Activated naive CD4-positive, alpha-beta T cell treated with anti-CD3 and anti-CD28 coated beads, Interleukin-2, amount 10 ng/mL, durations not matched to agents 7 days and 5 days (primary cell): ENCODE measurements around the gene ITSN1.
"Not testable (repeated sequence)": the region's sequence is repeated elsewhere in the genome, so short reads cannot be mapped to it uniquely, and the experiment has no call there.

Experiments used
- CTCF ChIA-PET: fragments of 350-600 bp; sonication (Branson Sonifier 250); formaldehyde crosslinking; loops from one replicate; lab custom pipeline; 2021; ENCODE audit warnings: antibody characterized with exemption; lab: Charles Lee
- DNase-seq: peaks from one replicate; pipeline ENCODE4 v3.0.0-alpha.2; 2020
- H3K27ac Mint-ChIP-seq: one replicate; pipeline ENCODE4 v1.8.0; 2021; ENCODE audit warnings: mild to moderate bottlenecking, moderate library complexity, mixed read lengths
- H3K27me3 Mint-ChIP-seq: one replicate; pipeline ENCODE4 v1.8.0; 2021; ENCODE audit warnings: mild to moderate bottlenecking, mixed read lengths
- H3K36me3 Mint-ChIP-seq: one replicate; pipeline ENCODE4 v1.8.0; 2021; ENCODE audit warnings: mixed read lengths
- H3K4me1 Mint-ChIP-seq: one replicate; pipeline ENCODE4 v1.8.0; 2021; ENCODE audit warnings: mixed read lengths
- H3K4me3 Mint-ChIP-seq: one replicate; pipeline ENCODE4 v1.8.0; 2021; ENCODE audit warnings: mild to moderate bottlenecking, moderate library complexity, mixed read lengths
- H3K9me3 Mint-ChIP-seq: one replicate; pipeline ENCODE4 v1.8.0; 2021; ENCODE audit warnings: mixed read lengths

The ITSN1 gene

DNA sequence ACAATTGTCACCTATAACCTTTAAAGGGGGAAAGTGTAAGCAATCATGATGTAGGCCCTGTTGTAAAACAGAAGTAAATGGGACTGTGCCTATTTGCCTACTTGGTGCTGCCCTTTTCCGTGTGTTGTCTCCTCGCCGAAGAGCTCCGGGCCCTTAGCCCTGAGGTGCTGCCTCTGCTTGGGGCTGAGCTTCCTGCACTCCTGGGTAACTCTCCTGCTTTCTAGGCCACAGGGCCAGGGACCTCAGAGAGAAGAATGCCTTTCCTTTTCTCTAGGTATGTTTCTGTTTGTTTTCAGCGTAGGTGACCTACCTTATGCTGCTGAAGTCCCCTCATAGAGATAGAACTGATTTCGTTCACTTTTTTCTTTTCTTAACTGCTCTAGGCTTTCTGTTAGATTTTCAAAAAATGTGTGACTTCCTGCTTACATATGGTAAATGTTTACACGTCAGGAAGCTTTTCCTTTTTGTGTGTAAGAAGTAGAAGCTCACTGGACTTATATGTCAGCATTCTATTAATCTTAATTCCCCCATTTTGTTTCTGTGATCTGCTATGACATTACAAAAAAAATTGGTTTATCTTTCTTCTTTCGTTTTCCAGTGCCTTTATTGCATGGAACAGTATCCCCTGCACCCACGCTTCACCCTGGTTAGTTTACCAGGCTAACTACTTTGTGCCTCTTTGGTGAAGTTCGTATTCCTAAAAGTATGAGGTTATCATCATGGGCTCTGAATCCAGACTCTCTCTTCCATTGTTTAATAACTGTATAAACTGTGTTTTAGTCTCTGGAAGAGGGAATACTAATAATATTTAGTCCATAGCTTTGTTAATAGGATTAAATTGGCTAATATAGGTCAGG, 61.7 kb downstream of the ITSN1 start:
- no peak for DNase-seq
- H3K4me3 Mint-ChIP-seq, result no peak overlapping the region
- no peaks in the 10 kb centered on the region for H3K36me3 Mint-ChIP-seq
- H3K27me3 Mint-ChIP-seq, result no peaks in the 10 kb centered on the region
- no peak overlapping the region for H3K27ac Mint-ChIP-seq
- CTCF ChIA-PET, result interaction anchor here (0.6 kb wide), 1 partner anchor 119 kb away, joined by 3 read pairs; no protein-coding TSS in a partner anchor
- no peaks in the 10 kb centered on the region for H3K9me3 Mint-ChIP-seq
- peaks cover 8% of the 10 kb centered on the region for H3K4me1 Mint-ChIP-seq

DNA sequence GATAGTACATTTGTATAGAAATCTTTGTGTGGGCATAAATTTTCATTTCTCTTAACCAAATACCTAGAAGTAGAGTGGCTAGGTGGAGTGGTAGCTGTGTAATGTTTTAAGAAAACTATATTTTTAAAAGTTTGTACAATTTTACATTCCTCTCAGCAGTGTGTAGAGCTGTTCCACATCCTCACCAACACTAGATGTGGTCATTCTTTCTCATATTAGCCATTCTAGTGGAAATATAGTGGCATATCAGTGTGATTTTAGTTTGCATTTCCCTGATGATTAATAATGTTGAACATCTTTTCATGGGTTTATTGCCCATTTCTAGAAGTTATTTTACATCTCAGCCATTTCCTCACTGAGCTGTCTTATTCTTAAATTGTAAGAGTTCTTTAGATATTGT, 65.5 kb downstream of the ITSN1 start:
- CTCF ChIA-PET, result no interaction called here
- H3K27ac Mint-ChIP-seq, result no peak overlapping the region
- H3K27me3 Mint-ChIP-seq, result no peaks in the 10 kb centered on the region
- no peak for DNase-seq
- peaks cover 8% of the 10 kb centered on the region for H3K4me1 Mint-ChIP-seq
- no peaks in the 10 kb centered on the region for H3K9me3 Mint-ChIP-seq
- H3K4me3 Mint-ChIP-seq, result no peak overlapping the region
- no peaks in the 10 kb centered on the region for H3K36me3 Mint-ChIP-seq

DNA sequence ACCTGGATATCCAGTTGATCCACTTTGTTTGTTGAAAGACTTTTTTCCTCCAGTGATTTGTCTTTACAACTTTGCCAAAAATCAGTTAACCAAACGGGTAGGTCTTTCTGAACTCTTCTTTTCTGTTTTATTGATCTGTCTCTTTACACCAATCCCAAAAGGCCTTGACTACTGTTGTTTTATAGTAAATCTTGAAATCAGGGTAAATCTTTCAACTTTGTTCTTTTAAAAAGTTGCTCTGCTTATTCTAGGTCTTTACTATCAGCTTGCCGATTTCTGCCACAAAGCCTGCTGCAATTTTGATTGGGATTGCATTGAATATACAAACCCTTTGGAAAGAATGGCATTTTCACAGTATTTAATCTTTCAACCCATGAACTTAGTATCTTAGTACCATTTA, 66.6 kb downstream of the ITSN1 start:
- no peak overlapping the region for H3K4me3 Mint-ChIP-seq
- no peaks in the 10 kb centered on the region for H3K36me3 Mint-ChIP-seq
- H3K27ac Mint-ChIP-seq, result no peak overlapping the region
- no peak for DNase-seq
- H3K4me1 Mint-ChIP-seq, result peaks cover 4% of the 10 kb centered on the region
- H3K9me3 Mint-ChIP-seq, result no peaks in the 10 kb centered on the region
- no peaks in the 10 kb centered on the region for H3K27me3 Mint-ChIP-seq
- CTCF ChIA-PET, result no interaction called here

- CTCF ChIA-PET, result no interaction called here
- Mint-ChIP-seq H3K27me3 (peaks cover 5% of the 10 kb centered on the region), H3K27ac (no peak overlapping the region), H3K36me3 (no peaks in the 10 kb centered on the region), H3K9me3 (no peaks in the 10 kb centered on the region), H3K4me3 (no peak overlapping the region), H3K4me1 (peaks cover 2% of the 10 kb centered on the region)
- no peak for DNase-seq
Observed at GRCh38 chr21:33712022-33712803, 69.9 kb downstream of the ITSN1 start.

- H3K27ac Mint-ChIP-seq, result no peak overlapping the region
- CTCF ChIA-PET, result no interaction called here
- no peaks in the 10 kb centered on the region for H3K9me3 Mint-ChIP-seq
- no peak for DNase-seq
- no peak overlapping the region for H3K4me3 Mint-ChIP-seq
- peaks cover 3% of the 10 kb centered on the region for H3K27me3 Mint-ChIP-seq
- H3K4me1 Mint-ChIP-seq, result peaks cover 2% of the 10 kb centered on the region
- no peaks in the 10 kb centered on the region for H3K36me3 Mint-ChIP-seq
Observed at GRCh38 chr21:33721081-33721480, 78.8 kb downstream of the ITSN1 start.

DNA sequence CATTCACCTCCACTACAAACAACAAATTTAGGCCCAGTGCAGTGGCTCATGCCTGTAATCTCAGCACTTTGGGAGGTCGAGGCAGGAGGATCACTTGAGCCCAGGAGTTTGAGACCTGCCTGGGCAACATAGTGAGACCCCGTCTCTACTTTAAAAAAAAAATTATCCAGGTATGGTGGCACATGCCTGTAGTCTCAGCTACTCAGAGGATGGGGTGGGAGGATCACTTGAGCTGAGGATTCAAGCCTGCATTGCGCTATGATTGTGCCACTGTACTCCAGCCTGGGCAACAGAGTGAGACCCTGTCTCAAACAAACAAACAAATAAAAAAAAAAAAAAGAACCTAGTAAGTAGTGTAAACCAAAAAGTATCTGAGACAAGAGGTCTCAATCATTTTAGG, 86.8 kb downstream of the ITSN1 start:
- H3K4me3 Mint-ChIP-seq, H3K27me3 Mint-ChIP-seq, H3K27ac Mint-ChIP-seq, H3K36me3 Mint-ChIP-seq, H3K9me3 Mint-ChIP-seq, CTCF ChIA-PET, DNase-seq, H3K4me1 Mint-ChIP-seq: not testable (repeated sequence)

DNA sequence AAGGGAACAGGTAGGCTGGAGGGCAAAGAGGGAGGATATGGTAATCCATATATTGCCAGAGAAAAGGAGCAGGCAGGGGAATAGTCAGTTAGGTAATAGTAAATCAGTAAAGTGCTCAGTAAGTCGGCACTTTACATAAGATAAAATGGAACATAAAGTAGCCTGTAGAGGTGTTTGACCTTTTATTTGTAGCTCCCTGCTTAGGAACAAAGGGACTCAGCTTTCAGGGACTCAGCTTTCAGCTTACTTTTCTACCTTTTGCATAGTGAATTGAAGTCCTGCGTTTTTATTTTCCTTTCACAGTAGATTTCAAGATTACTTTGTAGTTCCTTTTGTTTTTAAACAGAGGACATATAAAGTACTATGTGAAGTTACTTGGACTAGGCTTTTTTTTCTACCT, 87.3 kb downstream of the ITSN1 start:
- H3K27ac Mint-ChIP-seq, result no peak overlapping the region
- no peak for DNase-seq
- H3K4me1 Mint-ChIP-seq, result no peaks in the 10 kb centered on the region
- no peaks in the 10 kb centered on the region for H3K36me3 Mint-ChIP-seq
- no peak overlapping the region for H3K4me3 Mint-ChIP-seq
- no peaks in the 10 kb centered on the region for H3K9me3 Mint-ChIP-seq
- CTCF ChIA-PET, result no interaction called here
- H3K27me3 Mint-ChIP-seq, result peaks cover 3% of the 10 kb centered on the region

GRCh38 chr21:33731447-33731846, 89.1 kb downstream of the ITSN1 start:
- no peaks in the 10 kb centered on the region for H3K9me3 Mint-ChIP-seq
- peaks cover 3% of the 10 kb centered on the region for H3K27me3 Mint-ChIP-seq
- H3K4me1 Mint-ChIP-seq, result no peaks in the 10 kb centered on the region
- H3K36me3 Mint-ChIP-seq, result no peaks in the 10 kb centered on the region
- no peak for DNase-seq
- H3K27ac Mint-ChIP-seq, result no peak overlapping the region
- CTCF ChIA-PET, result no interaction called here
- no peak overlapping the region for H3K4me3 Mint-ChIP-seq

- DNase-seq, result no peak
- Mint-ChIP-seq H3K4me1 (no peaks in the 10 kb centered on the region), H3K36me3 (no peaks in the 10 kb centered on the region), H3K27ac (no peak overlapping the region), H3K9me3 (no peaks in the 10 kb centered on the region), H3K4me3 (no peak overlapping the region), H3K27me3 (peaks cover 3% of the 10 kb centered on the region)
- CTCF ChIA-PET, result no interaction called here
Observed at GRCh38 chr21:33732038-33732437, 89.7 kb downstream of the ITSN1 start.

DNA sequence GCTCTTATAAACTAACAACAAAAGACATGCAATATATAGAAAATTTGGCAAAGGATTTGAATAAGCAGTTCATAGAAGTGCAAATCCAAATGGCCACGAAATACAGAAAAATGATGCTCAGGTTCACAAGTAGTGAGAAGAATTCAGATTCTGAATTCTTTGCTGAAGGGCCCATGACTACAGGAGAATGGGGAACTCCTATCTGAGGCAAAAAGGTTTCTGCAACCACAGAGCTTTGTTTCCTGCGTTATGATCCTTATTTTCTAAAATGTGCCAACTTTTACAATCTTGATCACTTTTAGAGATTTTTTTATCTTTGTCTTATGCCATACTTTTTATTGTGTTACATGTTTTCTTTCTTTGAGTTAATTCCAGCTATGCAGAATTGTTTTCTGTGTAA, 91.3 kb downstream of the ITSN1 start:
- no peaks in the 10 kb centered on the region for H3K4me1 Mint-ChIP-seq
- H3K9me3 Mint-ChIP-seq, result no peaks in the 10 kb centered on the region
- DNase-seq, result no peak
- no peak overlapping the region for H3K27ac Mint-ChIP-seq
- CTCF ChIA-PET, result interaction anchor here (1.1 kb wide), 1 partner anchor 10 kb away, joined by 3 read pairs; no protein-coding TSS in a partner anchor
- H3K4me3 Mint-ChIP-seq, result no peak overlapping the region
- H3K36me3 Mint-ChIP-seq, result no peaks in the 10 kb centered on the region
- peaks cover 3% of the 10 kb centered on the region for H3K27me3 Mint-ChIP-seq

GRCh38 chr21:33734291-33734690, 92.0 kb downstream of the ITSN1 start:
- peaks cover 3% of the 10 kb centered on the region for H3K27me3 Mint-ChIP-seq
- no peaks in the 10 kb centered on the region for H3K4me1 Mint-ChIP-seq
- H3K9me3 Mint-ChIP-seq, result no peaks in the 10 kb centered on the region
- H3K36me3 Mint-ChIP-seq, result no peaks in the 10 kb centered on the region
- H3K4me3 Mint-ChIP-seq, result no peak overlapping the region
- H3K27ac Mint-ChIP-seq, result no peak overlapping the region
- DNase-seq, result no peak
- CTCF ChIA-PET, result interaction anchor here (1.1 kb wide), 1 partner anchor 11 kb away, joined by 3 read pairs; no protein-coding TSS in a partner anchor

- Mint-ChIP-seq H3K27me3 (peaks cover 3% of the 10 kb centered on the region), H3K4me1 (no peaks in the 10 kb centered on the region), H3K9me3 (no peaks in the 10 kb centered on the region), H3K4me3 (no peak overlapping the region), H3K27ac (no peak overlapping the region), H3K36me3 (no peaks in the 10 kb centered on the region)
- CTCF ChIA-PET, result no interaction called here
- DNase-seq, result no peak
Observed at GRCh38 chr21:33734818-33735217, 92.5 kb downstream of the ITSN1 start.

DNA sequence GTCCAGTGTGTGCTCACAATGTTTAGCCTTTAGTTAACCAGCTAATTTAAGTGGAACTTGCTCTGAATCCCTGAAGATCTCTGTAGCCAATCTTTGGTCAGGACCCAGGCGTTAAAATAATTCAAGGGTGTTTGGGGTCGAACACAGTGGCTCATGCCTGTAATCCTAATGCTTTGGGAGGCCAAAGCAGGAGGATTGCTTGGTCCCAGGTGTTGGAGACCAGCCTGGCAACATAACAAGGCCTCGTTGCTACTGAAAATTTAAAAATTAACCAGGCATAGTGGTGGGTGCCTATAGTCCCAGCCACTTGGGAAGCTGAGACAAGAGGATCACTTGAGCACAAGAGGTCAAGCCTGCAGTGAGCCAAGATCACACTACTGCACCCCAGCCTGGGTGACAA, 94.3 kb downstream of the ITSN1 start:
- Mint-ChIP-seq H3K36me3 (no peaks in the 10 kb centered on the region), H3K9me3 (no peaks in the 10 kb centered on the region)

GRCh38 chr21:33739701-33740100, 97.4 kb downstream of the ITSN1 start:
- CTCF ChIA-PET, result no interaction called here
- no peaks in the 10 kb centered on the region for H3K36me3 Mint-ChIP-seq

More for the DNA sequence above, 94.3 kb downstream of the ITSN1 start:
- Mint-ChIP-seq H3K27me3 (peaks cover 3% of the 10 kb centered on the region), H3K4me3 (no peak overlapping the region), H3K4me1 (no peaks in the 10 kb centered on the region), H3K27ac (no peak overlapping the region)
- CTCF ChIA-PET, result no interaction called here
- no peak for DNase-seq

More at GRCh38 chr21:33739701-33740100, 97.4 kb downstream of the ITSN1 start:
- DNase-seq, result no peak
- no peaks in the 10 kb centered on the region for H3K27me3 Mint-ChIP-seq
- H3K27ac Mint-ChIP-seq, result no peak overlapping the region
- H3K9me3 Mint-ChIP-seq, result no peaks in the 10 kb centered on the region
- H3K4me1 Mint-ChIP-seq, result no peaks in the 10 kb centered on the region
- H3K4me3 Mint-ChIP-seq, result no peak overlapping the region
